Astrocyte of the hippocampus (primary cell): ENCODE results near the gene FGFBP1.

Experiments
- DNase-seq: peaks from one replicate; pipeline ENCODE4 v3.0.0; 2011; ENCODE audit warnings: low read depth, low spot score

Gene FGFBP1

GRCh38 chr4:15912961-15913630, 25.4 kb downstream of the FGFBP1 start:
- DNase-seq: peak; percentile 70

DNA sequence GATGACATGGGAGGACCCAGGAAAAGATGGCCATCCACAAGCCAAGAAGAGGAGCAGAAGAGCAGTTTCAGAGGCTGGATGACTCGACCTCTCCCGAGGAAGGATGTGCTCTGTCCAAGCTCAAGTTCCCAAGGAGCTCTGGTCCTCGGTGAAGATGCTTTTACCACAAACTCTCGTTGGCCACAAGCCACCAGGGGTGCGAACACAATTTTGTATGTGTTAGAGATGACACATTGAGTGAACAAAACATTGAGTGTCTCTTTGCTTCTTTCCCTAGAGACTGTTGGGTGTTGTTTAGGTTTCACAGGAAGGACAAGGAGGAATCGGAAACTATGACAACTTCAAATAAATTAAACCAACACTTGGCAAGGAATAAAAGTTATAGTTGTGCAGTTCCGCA, 26.3 kb downstream of the FGFBP1 start:
- DNase-seq: no peak

DNA sequence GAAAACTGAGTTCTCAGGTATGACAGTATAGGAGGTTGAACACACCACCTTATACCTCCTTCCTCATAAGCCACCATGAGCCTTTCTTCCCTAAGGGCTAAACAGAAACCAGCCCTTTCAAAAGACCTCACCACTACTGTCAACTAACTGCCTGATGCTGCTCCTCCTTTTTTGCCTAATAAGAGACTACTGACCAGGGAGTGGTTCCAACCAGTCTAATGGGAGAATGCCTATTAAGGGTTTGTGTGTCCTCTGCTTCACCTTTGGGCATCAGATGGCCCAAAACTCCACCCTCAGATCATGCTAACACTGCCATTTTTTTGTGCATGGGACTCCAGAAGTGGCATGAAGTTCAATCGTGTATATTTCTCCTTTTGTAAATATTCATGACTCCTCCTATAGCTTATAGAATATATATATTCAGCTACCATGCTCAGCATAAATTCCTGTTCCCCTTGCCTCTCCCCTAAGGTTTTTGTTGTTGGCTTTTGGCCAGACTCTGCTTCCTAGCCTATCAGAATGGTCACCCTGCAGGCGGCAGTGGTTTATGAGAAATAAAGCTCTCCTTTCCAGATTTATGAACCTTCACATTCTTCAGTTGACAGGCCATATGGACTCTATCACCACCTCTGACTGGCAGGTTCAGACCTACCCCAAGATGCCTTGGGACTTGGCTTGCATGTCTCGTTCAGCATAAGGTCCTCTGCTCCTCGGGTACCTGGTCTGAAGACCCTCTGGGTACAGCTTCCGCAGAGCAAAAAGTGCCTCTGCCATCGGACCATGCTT, 28.2 kb downstream of the FGFBP1 start:
- no peak for DNase-seq

GRCh38 chr4:15907430-15907829, 31.1 kb downstream of the FGFBP1 start:
- DNase-seq: no peak

DNA sequence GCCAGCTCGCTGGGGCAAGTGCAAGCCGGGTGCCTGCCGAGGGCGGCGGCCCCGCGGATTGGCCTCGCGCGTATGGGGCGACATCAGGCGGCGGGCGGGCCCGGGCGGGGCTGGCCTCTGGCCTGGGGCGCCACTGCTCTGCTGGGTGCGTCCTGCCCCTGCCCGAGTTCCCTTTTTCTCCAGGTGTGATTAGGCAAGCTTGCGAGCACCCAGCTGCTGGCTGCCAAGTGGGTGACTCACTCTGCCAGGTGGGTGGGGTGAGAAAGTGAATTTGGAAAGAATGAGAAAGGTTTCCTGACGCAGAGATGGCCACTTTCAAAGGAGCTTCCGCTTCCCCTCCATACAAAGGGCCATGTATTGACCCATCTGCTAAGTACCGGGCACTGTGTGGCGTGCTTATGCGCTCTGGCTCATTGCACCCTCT, 32.5 kb downstream of the FGFBP1 start:
- peak; percentile 36 for DNase-seq

- no peak for DNase-seq
Measured at GRCh38 chr4:15902746-15903145, 35.8 kb downstream of the FGFBP1 start.

GRCh38 chr4:15901998-15902397, 36.5 kb downstream of the FGFBP1 start:
- no peak for DNase-seq

GRCh38 chr4:15901007-15901406, 37.5 kb downstream of the FGFBP1 start:
- no peak for DNase-seq

DNA sequence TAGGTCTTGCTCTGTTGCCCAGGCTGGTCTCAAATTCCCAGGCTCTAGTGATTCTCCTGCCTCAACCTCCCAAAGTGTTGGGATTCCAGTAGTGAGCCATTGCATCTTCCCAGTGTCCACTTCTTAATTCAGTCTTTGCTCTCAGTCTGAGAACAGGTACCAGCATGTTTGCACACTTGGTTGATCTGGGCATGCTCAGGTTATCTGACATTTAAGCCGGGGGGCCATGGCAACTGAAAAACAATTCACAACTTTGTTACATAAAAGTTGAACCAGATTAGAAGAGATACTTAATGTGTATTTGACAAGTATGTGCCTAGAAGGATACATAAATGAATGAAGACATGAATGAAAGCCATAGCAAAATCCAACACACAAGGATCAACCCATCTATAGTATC, 39.0 kb downstream of the FGFBP1 start:
- DNase-seq: no peak

GRCh38 chr4:15898902-15899301, 39.6 kb downstream of the FGFBP1 start:
- no peak for DNase-seq

GRCh38 chr4:15897577-15897976, 41.0 kb downstream of the FGFBP1 start:
- no peak for DNase-seq

DNA sequence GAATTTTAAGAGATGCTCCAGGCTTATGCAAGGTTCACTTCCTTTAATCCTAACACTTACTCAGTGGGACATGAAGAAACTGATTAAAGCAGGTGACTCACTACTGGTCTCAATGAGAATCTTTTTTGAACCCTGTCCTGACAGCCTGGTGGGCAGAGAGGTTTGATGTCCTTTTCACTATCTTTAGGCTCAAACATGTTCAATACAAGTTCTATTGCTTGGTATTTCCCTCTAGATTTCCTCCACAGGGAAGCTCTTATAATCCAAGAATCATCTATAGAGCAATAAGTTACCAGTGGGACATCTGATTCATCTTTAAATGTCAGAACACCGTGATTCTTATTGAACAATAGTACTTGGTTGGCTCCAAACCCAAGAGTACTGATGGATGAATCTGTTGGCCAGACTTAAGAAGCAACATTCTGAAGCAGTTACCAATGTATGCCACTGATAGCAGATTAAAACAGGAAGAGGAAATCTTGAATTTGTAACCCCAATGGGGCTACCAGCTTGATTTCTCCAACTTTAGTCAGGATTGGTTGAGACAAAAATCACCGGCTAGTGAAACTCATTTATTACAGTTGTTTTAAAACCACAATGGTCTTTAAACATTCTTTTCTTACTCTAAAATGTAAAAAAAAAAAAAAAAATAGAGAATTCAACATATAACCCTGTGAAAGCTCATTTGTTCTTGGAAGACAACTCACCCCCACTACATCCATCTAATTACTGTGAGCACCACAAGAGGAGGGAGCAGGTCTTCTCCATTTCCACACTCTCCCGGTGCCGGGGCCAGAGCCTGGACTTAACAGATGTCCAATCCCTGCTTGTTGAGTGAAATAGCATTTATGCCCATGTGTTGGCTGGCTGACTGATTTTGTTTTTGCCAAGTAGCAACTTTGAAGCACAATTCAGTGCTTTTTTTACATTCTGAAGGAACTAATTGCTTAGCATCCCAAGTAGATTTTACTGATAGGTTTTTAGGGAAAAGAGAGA, 43.3 kb downstream of the FGFBP1 start:
- DNase-seq: peak; percentile 30

GRCh38 chr4:15894393-15894792, 44.1 kb downstream of the FGFBP1 start:
- no peak for DNase-seq

DNA sequence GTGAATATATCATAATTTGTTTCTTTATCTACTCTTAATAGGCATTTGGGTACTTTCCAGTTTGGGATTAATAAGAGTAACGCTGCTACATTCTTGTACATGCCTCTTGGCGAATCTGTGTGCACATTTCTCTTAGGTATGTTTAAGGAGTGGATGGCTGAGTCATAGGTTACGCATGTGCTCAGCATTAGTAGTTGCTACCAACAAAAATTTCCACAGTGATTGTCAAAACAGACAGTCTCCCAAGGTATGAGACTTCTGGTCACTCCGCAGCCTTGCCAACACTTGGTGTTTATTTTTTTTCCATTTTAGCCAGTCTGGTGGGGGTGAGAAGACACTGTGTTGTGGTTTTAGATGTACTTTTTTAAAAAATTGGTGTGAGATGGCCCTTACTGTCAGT, 44.6 kb downstream of the FGFBP1 start:
- DNase-seq: peak; percentile 95

- DNase-seq: no peak
Measured at GRCh38 chr4:15891312-15891711, 47.2 kb downstream of the FGFBP1 start.

DNA sequence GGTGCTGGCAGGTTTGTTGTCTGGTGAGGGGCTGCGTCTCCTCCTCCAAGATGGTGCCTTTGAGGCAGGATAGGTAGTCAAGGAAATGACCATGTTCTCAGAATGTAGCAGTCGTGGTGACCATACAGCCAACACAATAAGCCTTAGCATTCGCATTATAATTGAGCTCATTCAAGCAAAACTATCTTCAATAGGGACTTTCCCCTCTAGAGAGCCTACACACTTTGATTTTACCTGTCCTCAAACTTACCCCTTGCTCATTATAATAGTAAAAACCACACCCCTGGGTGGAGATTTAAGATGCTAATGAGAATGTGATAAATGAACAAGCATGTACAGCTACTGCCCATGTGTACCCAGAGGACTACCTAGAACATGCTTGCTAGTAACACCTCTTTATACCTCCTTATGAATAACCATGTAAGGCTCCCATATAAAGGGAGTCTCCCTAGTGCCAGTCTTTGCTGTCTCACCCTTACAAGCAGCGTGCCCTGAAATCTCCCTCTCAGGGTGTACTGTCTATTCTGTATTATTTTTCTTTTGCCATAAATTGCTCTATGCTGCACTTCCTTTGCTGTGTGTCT, 48.2 kb downstream of the FGFBP1 start:
- no peak for DNase-seq

GRCh38 chr4:15888515-15888914, 50.0 kb downstream of the FGFBP1 start:
- DNase-seq: no peak
